GM19452 (cell line): ENCODE measurements around the gene RPGRIP1L.

Experiments used
- ATAC-seq: cut with Tn5 transposase; IDR thresholded peaks from one replicate; pipeline ENCODE4 v1.9.1; 2021; ENCODE audit not compliant: unreplicated experiment

RPGRIP1L gene

DNA sequence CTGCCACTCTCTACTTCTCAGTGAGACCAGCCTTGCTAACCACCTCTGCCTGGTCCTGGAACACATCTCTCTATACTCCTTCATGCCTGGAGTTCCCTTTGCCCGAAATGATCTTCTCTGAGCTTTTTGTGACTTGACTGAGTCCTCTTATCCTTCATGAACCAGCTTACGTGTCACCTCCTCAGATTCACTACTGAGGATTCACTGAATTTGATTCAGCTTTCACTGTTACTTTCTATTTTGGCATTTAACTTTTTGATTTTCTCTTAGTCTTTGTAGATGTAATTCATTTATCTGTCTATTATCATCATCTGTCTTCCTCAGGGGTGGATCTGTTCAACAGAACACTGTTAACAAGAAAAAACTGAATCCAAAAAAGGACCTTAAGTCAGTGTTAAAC lies 95.6 kb downstream of the RPGRIP1L start:
- no peak for ATAC-seq

DNA sequence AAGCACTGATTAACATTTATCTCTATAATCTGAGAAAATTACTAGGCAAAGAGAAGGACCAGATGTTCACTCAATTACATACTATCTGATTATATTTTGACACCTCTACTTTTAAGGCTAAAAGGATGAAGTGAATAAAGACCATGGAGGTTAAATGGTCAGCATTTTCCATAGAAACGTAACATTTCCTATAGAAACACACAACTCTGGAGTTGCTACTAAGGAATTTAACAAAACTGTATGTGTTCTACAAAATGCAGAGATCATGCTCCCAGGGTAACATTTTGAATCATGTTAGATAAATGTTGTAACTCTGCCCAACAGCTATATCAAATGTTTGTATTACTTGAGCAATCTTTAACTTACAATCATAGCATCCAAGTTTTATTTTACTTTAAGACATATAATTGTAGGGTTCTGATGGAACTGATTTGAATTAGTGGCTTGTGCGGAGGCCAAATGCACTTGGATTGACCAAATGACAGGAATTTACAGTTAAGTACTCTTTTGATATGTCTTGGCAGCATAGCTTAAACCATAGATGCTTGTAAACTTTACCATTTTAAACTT lies 97.7 kb downstream of the RPGRIP1L start:
- no peak for ATAC-seq

DNA sequence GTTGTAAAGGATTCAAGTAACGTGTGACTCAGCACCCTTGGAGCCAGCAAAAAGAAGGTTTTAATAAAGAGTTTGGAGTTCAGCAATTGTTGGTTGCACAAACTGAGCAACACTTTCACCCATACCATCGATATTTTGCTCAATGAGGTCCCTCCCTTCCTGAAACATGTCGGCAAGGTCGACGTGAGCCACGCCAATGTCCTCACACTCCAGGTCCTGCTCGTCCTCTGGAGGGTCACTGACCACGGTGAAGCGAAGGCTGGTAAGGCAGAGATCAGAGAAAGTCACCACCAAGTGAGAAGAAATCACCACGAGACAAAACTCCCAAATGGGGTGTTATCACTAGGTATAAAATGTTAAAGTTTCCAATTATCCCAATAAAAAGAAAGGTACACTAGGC lies 98.3 kb downstream of the RPGRIP1L start:
- ATAC-seq, result no peak

DNA sequence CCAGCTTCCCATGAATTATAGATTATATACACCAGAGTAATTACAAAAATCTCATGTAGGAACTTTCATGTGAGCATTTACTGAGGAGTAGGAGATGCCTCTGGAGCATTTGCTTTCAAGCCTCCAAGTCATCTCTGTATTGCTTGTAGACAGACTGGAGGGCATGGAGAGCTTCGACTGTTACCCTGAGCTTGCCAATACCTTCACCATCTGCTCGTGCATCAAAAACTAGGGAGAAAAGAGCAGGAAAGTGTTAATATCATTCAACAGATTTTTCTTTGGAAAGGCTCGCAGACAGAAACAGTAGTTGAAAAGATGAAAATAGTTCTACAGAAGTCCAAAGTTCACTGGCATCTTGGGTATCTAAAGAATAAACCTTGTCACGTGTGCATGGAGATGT lies 101.7 kb downstream of the RPGRIP1L start:
- no peak for ATAC-seq

DNA sequence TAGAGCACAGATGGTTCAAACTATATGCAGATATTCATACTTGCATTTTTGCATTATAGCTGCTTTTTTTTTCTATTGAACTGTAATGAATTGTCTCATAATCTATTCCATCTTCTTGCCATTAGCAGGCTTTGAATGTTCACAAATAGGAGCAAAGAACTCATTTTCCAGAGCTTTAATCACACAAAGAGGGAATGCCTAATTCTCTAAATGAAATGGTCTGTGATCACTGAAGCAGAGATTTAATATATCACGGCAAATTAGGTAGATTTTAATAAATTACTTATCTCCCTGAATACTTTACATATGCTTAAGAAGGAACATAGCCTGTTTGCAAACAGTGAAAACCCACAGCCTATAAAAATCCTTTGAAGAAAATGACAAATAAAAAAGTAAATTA lies 103.0 kb downstream of the RPGRIP1L start:
- ATAC-seq, result no peak

DNA sequence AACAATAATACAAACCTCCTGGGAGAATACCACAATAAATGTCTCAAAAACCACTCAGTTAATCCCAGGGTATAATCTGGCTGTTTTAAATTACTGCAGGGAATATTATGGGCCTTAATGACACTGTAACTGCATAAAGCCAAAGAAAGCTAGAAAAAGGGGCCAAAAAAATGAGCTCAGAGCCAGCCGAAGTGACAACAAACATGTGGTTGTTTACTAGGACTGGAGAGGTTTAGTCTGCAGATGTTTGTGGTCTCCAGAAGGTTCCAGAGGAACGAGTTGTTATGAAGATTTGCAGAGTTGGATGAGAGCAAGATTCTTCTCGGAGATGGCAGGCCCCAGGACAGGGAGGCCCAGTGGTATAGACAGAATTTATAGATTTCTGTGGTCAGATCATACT lies 103.5 kb downstream of the RPGRIP1L start:
- no peak for ATAC-seq

DNA sequence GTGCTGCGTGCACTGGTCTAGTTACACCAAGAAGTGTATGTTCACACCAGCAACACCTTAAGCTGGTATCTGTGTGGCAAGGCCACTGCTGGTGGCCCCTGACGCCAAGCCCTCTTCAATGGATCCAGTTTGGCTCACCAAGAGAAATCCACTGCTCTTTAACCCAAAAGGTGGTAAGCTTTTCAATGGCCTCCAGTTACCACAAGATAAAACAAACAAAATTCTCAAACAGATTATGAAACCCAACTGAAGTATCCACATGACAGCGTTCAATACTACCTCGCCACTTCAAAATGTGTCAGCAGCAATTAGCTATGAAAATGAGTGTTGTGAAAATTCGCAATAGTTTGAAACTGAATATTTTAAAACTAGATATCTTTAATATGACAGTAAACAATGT lies 104.1 kb downstream of the RPGRIP1L start:
- no peak for ATAC-seq

DNA sequence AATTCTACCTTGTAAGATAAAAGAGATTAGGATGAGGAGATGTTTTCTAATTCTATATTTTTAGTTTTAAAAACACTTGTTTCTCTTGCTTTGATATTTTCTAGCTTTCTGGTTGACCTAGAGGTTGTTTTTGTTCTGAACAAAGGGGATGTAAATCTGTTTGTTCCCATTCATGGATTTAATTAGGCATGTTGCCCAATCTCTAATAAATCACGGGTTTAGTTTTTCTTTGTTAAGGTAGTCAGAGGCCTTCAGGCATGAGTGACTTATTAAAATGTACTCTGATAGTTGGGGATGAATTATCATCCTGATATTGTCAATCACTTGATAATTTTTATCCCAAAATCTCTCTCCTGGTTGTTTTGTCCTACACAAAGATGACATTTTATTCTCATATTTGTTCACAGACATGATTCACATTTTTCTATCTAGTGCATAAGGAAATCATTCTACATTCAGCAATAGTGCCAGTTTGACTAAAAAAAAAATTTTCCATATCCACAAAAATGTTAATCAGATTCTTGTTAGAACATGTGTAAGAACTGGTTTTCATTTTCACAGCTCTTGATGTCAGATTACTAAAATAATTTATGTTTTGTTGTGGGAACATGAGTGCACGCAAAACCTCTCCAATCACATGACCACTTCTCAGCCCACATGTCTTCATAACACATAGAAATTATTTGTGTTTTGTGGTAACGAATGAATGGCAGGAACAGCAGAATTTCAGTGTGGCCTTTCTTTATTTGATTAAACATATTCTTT lies 105.0 kb downstream of the RPGRIP1L start:
- ATAC-seq, result no peak

DNA sequence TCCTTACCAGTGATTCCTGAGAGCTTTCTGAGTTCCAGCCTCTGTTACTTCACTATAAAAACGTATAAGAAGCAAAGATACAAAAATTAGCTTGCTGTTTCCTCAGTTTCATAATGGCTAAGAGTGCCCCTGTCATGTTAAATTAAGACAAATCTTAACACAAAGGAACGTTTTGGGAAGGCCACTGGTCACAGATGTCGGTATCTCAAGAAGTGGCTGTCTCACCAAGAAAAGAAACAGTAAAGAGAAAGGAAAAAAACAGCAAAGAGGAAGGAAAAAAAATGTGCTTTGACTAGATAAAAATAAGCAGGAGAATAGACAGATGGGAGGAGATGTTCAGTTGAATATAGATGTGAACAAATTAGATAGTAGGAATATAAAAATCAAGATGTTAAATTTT lies 105.9 kb downstream of the RPGRIP1L start:
- ATAC-seq, result no peak

DNA sequence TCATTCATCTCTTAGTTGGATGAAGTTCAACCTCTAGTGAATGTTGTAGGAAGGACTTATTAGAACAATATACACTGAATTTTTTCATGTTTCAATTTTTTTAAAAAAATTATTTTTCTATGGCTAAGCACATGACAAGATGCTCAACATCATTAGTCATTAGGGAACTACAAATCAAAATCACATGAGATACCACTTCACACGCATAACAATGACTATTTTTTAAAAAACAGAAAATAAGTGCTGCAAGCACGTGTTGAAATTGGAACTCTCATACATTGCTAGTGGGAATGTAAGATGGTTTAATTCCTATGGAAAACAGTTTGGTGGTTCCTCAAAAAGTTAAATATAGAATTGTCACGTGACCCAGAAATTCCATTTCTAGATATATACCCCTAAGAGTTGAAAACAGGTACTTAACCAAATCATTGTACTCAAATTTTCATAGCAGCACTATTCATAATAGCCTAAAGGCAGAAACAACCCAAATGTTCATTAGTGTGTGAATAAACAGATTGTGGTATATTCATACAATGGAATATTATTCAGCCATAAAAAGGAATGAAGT lies 115.5 kb downstream of the RPGRIP1L start:
- ATAC-seq, result no peak

DNA sequence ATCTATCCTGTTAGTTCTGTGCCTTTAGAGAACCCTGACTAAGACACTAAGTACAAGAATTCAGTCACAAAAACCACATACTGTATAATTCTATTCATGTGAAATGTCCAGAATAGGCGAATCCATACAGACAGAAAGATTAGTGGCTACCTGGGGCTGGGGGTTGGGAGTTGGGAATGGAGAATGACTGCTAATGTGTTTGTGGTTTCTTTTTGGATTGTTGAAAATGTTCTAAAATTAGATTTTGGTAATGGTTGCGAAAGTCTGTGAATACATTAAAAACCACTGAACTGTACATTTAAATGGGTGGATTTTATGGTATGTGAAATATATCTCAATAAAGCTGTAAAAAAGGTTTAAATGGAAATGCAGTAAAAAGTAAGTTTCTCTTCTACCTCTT lies 120.3 kb downstream of the RPGRIP1L start:
- no peak for ATAC-seq

DNA sequence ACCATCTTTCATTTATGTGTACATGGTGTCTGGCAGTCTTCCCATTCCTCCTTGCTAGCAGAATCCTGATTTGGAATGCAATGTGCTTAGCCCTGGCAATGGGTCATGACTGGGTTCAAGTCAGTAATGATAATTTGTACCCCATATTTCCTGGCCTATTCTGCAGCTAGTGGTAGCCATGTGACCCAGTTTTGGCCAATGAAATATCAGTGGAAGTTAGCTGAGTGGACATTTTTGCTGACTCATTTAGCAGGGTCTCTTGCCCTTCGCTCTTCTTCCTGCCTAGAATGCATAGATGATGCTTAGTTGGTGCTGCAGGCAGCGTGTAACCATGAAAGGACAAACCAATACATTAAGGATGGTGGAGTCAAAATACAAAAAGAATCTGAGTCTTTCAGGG lies 121.9 kb downstream of the RPGRIP1L start:
- ATAC-seq, result no peak

DNA sequence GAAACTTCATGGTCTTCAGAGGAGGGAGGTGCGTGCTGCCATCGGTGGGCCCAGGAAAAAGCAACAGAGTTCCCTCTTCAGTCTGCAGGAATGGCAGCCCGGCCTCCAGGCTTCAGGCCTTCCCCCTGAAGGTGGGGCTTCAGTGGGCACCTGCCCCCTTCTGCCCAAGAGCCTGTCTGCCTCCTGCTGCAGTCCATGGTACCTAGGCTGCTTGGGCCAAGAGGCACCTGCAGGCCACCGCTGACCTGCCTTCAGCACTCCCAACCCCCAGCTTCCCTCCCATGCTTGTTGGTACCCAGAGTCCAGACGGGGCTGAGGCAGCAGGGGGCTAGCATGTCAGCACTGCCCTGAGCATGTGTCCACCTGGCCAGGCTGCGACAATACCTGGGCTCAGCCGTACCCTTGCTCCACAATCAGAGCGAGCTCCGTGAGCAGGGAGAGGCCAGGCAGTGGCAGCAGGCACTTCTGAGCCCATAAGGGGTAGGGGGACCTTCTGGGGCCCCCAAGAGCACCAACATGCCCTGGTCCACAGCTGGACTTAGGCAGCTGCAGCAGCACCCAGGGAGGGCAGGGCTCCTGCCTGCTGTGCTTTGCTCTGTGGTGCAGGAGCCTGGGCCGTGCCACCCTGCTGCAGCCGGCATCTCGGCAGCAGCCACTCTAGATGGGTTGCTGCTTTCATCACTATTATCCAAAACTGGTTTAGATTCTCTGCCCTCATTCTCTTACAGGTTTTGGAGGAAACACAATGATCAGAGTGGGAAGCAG lies 123.4 kb downstream of the RPGRIP1L start:
- no peak for ATAC-seq

DNA sequence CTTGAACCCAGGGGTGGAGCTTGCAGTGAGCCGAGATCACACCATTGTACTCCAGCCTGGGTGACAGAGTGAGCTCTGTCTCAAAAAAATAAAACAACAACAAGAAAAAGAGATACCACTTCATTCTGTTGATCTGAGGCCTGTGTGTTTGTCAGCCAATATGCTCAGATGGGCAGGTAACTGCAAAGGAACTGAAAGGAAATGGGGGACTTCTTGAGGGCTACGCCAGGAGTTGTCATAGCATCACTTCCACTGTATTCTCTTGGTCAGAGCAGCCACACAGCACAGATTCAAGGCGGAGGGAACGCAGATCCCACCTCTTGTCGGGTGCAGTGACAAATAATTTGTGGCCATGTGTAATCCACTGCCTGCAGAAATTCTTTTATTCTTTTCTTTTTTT lies 126.8 kb downstream of the RPGRIP1L start:
- no peak for ATAC-seq

DNA sequence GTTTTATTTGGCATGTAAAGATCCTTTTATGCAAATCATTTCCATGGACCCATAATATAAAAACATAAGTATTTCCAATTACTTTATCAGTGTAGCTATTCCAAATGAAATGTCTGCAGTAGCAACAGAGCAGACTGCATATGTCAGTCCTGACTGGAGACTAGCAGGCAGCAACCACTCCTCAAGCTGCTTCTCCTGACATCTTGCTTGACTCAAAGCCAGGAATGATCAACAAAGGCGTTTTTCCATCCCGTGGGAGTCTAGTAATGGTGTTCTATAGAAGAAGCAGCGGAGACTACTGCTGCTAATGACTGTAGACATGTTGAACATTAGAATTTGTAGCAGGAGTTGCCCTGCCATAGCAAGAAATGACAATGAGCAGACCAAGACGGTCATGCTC lies 127.4 kb downstream of the RPGRIP1L start:
- no peak for ATAC-seq

DNA sequence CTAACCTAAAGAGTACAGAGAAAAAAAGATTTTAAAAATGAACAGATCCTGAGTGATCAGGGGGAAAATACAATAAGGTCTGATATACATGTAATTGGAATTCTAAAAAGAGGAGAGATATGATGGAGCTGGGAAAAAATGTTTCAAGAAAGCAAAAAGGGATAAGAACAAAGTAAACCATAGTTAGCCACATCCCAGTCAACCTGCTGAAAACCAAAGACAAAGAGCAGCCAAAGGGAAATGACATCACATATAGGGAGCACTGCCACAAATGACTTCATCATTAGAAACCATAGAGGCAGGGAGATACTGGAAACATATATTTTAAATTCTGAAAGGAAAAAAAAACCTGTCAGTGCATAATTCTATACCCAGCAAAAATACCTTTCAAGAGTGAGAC lies 131.9 kb downstream of the RPGRIP1L start:
- no peak for ATAC-seq

DNA sequence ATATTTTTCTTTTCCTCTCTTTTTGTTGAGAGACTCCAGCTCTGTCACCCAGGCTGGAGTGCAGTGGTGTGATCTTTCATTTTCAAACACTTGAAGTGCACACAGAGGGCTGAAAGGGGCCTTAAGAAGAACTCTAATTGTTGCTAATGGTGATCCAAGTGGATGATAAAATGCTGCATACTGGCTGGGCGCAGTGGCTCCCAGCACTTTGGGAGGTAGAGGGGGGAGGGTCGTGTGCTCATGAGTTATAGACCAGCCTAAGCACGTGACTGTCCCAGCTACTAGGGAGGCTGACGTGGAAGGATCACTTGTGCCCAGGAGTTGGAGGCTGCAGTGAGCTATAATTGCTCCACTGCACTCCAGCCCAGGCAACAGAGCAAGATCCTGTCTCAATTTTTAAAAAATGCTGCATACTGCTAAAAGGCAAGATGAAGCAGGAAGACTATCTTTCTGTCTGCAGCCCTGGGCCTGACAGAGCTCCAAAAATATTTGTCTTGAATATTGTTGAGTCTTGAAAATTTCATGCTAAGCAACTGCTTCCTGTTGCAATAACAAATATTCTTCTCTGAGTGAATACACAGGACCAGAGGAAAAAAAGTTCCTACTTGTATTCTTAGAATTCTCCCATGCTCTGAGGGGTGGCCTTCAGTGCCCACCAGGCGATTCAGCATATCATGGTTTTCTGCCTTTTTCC lies 137.0 kb downstream of the RPGRIP1L start:
- no peak for ATAC-seq

DNA sequence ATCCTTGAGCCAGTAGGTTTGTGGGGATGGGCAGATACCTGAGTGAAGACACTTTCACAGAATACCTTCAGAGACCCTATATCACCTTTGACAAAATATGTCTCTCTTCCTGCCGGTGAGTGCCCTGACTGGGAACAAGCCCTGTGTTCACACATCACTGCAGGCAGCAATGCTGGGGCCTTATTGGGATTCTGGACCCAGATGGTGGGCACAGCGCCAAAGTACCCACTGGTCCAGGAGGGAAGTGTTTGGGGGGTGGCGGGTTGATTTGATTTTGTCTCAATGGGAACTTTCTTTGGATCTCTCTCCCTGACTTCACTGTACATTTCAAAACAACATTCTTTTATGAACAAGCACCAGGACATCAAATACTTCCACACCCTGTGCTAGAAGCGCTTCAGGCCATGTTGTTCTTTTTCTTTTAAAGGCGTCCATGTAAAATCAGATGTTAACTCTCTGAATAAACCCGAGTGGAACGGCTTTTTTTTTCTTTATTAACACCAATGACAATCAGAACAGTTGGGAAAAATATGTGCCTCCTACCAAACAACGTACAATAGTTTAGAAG lies 138.3 kb downstream of the RPGRIP1L start:
- no peak for ATAC-seq

DNA sequence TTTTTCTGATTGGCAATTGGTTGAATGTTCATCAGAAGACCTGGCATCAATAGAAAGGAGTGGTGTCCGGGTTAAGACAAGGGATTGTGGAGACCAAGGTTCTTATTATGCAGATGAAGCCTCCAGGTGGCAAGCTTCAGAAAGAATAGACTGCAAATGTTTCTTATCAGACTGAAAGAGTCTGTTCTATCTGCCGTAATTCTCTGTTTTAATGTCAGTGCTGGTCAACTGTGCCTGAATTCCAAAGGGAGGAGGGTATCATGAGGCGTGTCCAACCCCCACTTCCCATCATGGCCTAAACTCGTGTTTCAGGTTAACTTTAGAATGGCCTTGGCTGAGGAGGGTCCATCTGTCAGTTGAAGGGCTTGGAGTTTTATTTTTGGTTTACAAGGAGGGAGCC lies 140.2 kb downstream of the RPGRIP1L start:
- ATAC-seq, result no peak

DNA sequence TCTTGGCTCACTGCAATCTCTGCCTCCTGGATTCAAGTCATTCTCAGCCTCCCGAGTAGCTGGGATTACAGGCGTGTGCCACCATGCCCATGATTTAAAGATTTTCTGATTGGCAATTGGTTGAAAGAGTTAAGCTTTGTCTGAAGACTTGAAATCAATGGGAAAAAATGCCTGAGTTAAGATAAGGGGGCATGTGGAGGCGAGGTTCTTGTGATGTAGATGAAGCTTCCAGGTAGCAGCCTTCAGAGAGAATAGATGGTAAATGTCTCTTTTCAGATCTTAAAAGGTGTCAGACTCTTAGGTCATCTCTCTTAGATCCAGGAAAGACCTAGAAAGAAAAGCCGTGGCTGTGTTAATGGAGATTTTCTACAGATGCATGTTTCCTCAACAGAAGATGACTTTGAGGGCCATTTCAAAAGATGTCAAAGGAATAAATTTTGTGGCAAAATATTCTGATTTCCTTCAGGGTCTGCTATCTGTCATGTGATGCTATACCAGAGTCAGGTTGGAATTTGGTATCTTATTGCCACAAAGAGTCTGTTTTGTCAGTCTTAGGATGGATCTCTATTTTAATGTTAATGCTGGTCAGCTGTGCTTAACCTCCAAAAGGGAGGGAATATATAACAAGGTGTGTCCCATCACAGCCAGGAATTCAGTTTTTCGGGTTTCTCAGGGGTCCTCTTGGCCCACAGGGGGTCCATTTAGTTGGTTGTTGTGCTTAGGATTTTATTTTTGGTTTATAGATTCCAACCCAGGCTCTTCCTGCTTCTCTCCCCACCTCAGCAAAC lies 142.4 kb downstream of the RPGRIP1L start:
- ATAC-seq, result no peak
